A172 (cell line): ENCODE results near the gene FAM131C. TPM values are rescaled to one million over a fixed set of nuclear protein-coding genes. Genes with fewer than 3 reads are reported as not detected.
A peak's percentile ranks its signal among the peaks of the same experiment; 100 is the strongest.
"Not testable (repeated sequence)": the region's sequence is repeated elsewhere in the genome, so short reads cannot be mapped to it uniquely, and the experiment has no call there.

ENCODE experiments used
- DNase-seq: peaks from one replicate; pipeline ENCODE4 v3.0.0-alpha.2; 2015; ENCODE audit warnings: low spot score
- total RNA-seq: library from RNA; depleted of rRNA; stranded (reverse); fragments of >200 nt; shearing (Covaris generic); gene quantifications from 2 replicates; pipeline ENCODE4 v1.2.3, GENCODE V29; 2014

FAM131C gene
- total RNA-seq, 1 experiment from 2014 or later: 1.8 TPM

DNA sequence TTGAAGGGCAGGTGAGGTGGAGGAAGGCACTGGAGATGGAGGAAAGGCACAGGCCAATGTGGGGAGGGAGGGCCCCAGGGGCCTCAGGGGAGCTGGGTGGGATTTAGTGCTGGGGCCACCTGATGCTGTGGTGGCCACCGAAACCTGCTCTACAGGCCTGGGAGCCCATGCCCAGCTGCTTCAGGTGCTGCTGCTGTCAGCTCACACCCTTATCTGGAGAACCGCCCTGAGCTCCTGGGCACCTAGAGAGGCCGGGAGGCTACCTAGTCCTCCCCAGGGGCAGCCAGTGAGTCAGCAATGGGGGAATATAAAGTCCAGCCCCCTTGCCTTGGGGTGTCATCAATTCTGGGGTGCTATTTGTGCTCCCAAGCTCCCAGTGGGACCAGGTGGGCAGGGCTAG lies 12.2 kb downstream of the FAM131C start:
- no peak for DNase-seq

DNA sequence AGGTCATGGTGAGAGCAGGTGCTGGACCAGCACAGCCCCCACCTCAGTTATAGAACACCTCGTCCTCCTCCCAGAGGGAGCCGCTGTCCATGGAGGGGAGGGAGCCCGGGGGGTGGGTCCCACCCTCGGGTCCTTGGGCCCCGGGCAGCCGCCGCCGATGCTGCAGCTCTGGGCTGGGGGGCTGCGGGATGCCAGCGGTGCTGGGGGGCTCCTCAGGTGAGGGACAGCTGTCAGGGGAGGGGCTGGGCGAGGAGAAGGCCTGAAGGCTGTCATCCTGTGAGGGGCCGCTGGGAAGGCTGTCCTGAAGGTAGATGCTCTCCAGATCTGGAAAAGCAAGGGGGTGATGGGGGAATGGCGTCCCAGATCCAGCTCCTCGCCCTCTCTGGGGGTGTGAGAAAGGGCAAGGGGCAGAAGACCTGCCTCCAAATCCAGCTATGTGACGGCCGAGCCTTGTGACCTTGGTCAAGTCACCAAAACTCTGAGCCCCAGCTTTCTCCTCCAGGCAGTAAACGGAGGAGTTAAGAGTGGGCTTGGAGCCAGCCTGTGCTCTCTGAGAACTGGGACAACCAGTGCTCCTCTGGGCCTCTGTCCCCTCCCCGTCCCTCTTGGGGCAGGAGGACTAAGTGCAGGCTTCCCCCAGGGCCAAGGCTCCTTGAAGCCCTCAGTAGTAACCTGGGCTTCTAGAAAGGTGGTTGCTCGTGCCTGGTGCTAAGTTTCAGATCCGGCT lies 14.9 kb downstream of the FAM131C start:
- not testable (repeated sequence) for DNase-seq

DNA sequence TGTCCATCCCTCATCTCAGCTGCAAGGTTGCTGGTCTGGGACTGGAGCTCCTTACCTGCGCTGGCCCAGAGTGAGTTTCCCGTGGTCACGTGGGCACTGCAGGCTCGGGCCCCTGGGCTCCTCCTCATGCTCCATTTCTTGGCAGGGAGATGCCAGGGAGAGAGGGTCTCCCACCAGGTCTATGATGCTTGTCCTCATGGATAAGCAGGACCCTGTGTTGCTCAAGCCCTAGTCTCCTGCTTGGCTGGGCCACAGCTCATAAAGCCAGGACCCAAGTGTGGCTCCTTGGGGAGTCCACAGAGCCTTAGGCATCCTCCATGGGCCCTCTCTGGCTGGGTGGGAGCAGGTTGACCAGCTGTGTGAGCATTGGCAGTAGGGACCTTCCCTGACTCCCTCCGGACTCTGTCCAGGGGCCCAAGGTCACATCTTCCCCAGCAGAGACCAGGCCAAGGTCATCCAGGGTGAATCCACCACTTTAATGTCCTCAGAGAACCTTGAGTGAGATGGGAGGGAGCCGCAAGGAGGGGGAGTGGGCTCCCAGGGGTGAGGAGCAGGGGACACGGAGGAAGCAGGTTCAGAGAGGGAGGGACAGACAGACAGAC lies 16.0 kb downstream of the FAM131C start:
- not testable (repeated sequence) for DNase-seq

DNA sequence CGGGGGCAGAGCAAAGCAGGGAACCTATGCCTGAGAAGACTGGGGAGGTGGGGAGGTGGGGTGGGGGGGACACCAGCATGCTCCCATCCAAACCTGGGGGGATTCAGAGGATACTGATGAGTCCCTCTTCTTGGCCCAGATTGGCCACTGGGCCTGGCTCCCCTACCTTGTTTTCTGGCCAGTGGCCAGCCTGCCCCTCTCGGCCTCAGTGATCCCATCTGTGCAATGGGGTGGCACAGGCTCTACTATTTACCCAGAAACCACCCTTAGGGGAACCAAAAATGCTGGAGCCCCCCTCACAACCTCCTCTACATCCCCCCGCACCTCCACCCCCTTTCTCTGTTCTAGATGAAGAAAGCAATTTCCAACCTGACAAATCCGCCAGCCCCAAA lies 16.9 kb downstream of the FAM131C start:
- DNase-seq: not testable (repeated sequence)

DNA sequence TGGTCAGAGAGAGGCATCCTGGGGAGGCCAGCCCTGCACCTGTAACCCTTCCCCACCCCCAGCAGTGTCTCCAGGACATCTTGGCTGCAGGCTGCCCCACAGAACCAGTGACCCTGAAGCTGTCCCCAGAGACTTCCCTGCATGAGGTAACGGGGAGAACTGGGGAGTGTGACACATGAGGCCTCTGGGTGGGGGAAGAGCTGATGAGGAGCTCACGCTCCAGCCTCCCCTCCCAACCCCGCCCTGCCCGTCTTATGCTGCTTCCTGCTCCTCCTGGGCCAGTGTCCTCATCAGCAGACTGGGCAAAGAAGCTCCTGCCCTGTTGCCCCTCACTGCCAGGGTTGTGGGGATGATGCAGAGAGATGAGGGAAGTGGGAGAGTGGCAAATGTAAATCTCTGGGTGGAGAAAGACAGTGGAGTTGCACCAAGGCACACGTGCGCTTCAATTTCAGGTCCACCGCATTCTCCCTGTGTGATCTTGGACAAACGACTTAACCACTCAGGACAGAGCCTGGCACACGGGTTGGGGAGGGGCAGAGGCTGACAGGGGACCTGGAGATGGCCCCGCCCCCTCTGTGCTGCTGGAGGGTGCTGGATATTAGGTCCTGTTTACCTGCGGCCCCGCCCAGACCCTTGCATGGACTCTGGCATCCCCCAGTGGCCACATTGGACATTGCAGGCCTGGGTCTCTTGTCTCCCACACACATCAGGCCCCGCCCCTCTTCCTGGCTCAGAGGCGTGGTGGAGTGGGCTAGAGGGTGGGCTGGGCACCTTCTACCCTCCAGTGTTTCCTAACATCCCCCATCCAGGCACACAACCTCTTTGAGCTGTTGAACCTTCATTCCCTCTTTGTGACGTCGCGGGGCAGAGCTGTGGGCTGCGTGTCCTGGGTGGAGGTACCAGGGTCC lies 17.6 kb downstream of the FAM131C start:
- DNase-seq: peak; percentile 59

DNA sequence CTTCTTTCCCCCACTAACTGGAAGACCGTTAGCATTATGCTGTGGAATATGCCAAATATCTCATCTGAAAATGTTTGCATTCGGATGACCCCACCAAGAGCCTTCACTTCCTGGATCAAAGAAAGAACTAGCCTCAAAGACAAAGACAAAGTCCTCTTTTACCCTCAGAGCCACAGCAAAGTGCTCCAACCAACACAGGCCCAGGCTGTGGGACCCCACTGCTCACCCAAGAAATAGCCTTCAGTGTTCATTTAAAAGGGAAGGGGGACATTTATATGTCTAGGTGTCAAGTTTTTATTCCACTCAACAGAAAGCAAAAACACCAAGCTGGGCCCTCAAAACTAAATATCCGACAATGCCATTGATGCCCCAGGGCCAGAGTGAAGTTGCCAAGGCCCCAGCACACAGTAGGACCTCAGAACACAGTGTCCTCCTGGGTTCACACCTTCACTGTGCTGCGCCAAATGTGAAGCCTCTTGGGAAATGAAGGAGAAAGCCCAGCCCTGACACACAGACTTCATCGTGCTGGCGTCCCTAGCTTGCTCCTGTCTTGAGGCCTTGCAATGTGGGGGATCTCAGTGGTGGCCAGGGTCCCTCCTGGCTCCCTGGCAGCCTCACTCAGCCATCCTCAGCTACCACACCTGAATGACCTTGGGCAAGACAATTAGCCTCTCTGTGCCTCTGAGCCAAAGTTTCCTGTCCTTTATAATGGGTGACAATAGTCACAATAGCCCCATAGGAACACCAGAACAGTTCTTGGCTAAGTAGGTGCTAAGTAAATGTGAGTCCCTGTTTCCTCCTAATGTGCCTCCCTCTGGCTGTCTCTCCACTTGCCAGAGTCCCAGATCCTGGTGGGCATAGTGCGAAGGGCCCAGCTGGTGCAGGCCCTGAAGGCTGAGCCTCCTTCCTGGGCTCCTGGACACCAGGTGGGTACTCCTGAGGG lies 18.6 kb downstream of the FAM131C start:
- no peak for DNase-seq

DNA sequence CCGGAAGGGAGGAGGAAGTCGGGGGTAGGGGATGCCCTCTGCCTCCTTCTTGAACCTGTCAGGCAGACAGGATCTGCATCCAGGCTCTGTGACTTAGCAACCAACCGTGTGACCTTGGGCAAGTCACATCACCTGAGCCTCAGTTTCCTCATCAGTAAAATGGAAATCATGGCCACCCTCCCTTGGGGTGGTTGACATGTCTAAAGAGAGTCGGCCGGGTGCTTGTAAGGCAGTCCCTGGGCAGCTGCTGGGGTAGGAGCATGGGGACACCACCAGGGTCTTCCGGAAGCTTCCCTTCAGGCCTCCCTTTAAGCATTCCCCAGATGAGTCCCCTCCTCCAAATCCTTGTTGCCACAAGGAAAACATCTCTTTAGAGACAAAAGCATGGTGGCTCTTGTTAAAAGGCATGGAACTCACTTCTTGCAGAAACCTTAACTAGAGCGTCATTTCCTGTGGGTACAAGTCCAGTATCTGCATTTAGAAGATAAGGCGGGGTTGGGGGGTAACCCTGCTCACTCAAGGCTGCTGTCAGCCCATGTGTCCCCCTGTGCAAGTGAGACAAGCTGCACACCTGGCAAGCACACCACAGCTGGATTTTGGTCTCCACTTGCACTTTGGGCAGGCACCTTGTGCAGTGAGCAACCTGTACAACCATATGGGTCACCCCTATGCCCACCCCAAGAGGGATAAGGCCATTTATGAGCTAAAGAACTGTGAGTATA lies 19.5 kb downstream of the FAM131C start:
- DNase-seq: no peak

DNA sequence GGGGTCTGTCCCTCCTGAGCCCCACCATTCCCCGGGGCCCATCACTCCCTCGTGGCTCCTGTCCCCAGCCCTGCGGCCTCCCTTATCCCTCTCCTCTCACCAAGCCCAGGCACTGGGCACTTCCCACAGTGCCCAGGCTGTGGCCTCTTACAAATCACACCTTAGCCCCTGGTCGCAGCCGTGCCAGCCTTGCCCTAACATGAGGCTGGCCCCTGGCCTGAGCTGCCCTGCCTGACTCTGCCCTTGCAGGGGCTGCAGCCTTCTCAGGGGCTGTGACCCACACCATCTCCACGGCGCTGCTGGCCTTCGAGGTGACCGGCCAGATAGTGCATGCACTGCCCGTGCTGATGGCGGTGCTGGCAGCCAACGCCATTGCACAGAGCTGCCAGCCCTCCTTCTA lies 21.5 kb downstream of the FAM131C start:
- not testable (repeated sequence) for DNase-seq

DNA sequence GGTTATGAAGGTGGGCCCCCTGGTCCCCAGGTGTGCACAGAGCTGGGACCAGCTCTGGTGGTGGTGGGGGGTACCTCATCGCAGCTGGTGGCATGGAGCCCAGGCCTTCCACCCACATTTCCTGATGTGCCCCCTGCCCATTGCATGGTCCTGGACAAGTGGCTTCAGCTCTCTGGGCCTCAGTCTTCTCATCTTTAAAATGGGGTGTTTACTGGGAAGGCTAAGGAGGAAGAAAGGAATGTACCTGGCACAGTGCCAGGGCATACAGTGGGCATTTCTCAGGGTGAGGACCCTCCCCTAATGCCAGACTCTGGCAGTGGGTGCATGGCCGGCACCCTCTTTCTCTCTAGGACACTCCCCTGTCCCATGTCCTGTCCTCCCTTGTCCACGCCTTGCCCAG lies 22.4 kb downstream of the FAM131C start:
- DNase-seq: no peak

DNA sequence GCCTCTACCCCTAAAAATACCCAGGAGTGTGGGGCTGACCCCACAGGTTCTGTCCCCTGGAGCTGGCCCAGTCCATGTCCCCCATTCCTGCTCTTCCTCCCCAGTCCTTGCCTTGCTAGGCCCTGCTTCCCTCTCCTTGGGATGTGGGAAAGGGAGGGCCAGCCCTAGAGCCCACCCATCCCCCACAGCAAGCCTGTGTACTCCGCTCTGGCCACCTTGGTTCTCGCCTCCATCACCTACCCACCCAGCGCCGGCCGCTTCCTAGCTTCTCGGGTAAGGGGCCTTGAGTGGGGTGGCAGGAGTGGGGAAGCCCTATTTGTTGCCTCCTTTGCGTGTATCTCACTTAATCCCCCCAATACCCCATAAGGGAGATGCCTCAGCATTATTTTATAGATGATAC lies 23.1 kb downstream of the FAM131C start:
- DNase-seq: no peak

DNA sequence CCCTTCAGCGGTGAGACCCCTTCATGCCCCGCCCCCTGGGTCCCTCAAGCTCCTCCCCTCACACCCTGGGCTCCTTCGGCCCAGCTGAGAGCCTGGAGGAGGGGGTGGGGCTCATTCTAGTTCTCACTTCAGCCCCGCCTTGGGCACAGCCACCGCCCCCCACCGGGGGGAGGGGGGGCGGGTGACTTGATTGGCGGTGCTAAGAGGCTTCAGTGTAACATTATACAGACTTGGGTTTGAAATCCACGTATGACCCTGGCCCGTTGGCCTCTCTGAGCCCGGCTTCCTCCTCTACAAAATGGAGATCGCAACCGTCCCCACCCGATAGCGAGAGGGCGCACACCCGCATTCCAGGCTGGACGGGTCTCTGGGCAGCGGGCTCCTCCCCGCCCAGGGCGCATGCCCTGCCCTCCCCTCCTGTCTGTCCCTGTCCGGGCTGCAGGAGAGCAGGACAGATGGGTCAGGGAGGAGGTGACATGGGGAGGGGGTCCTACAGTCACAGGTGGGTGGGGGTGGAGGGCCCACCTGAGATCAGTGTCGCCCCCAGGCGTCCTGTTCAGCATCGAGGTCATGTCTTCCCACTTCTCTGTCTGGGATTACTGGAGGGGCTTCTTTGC lies 24.8 kb downstream of the FAM131C start:
- DNase-seq: no peak

DNA sequence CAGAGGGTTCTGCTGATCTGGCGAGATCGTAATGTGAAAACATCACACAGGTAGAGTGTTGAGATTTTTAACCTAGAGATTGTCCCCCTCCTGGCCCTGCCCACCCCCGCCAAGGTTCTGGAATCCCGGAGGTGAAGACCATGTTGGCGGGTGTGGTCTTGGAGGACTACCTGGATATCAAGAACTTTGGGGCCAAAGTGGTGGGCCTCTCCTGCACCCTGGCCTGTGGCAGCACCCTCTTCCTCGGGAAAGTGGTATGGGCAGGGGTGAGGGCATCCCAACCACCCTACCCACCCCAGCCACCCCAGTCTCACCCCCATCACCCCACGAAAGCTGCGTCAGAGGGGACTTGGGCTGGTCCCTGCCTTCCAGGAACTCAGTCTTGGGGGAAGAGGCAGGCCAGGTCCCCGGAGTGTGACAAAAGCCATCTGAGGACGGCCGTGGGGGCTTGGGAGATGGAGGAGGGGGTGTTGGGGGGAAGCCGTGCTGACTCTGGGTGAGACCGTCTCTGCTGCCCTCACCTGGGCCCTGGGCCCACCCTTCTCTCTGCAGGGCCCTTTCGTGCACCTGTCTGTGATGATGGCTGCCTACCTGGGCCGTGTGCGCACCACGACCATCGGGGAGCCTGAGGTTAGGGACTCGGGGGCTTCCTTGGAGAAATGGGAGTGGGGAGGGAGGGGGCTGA lies 25.5 kb downstream of the FAM131C start:
- no peak for DNase-seq

DNA sequence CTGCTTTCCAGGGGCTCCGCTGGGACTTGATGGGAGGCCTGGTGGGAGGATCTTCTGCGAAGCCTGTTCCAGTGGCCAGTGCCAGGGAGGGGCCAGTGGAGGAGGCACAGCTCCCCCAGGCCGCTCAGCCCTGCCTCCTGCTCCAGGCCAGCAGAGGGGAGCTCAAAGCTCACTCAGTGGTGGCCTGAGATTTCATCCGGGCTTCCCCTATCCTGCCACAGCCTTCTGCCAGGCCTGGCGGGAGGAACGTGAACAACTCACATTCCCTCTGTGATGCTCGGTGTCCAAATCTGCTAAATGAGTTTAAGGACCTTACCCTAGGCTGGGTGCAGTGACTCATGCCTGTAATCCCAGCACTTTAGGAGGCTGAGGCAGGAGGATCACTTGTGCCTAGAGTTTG lies 26.6 kb downstream of the FAM131C start:
- peak; percentile 13 for DNase-seq

DNA sequence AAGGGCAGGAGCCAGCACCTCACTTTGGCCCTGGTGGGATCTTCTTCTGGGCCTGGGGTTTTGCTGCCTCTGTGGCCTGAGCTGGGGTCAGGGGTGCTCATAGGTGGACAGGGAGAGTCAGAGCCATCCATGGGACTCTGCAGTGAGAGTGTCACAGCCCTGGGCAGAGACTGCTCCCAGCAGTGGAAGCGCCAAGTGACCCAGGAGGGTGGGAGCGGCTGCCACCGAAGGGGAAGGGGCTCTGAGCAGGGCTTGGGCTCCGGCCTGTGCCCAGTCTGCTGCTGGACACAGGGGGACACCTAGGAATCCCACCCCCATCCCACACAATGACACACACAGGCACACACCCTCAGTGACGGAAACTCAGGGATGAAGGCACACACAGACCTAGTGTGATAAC lies 29.5 kb downstream of the FAM131C start:
- no peak for DNase-seq

DNA sequence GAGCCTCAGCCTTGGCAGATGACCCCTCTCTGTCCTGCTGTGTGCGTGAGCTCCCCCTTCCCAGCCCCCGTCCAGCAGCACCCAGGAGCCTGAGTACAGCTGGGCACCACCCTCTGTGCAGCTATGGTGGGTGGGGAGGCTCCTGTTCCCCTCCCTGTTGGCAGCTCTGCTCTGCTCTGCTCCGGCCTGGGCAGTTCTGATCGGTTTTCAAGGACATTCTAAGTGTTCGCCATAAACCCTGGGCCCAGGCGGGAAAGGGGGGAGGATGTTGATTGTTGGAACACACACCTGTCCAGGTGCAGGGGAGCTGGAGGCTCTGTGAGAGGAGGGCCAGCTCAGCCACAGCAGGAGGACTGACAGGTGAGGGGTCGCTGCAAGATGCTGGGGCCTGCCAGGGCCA lies 29.9 kb downstream of the FAM131C start, which contains the start of gene CLCNKB:
TSS of gene CLCNKB (plus strand) at position 262 of the 400 bp plus-strand sequence. CDS start 711 bp downstream, outside the sequence.
- no peak for DNase-seq

DNA sequence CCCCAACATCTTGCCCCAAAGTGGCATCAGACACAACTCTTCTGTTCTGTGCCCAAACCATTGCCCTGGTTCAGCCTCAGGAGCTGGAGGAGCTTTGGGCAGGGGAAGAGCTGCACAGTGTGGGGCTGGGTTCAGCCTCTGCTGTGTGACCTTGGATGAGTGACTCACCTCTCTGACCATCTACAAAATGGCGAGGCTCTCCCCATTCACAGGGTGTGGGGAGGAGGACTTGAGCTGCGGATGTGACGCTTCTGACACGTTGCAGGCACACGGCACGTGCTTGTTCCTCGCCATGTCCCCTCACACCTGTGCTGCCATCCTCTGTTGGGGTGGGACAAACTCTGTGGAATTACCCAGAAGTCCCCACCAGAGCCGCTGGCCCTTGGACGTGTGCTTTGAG lies 30.8 kb downstream of the FAM131C start:
- DNase-seq: not testable (repeated sequence)

DNA sequence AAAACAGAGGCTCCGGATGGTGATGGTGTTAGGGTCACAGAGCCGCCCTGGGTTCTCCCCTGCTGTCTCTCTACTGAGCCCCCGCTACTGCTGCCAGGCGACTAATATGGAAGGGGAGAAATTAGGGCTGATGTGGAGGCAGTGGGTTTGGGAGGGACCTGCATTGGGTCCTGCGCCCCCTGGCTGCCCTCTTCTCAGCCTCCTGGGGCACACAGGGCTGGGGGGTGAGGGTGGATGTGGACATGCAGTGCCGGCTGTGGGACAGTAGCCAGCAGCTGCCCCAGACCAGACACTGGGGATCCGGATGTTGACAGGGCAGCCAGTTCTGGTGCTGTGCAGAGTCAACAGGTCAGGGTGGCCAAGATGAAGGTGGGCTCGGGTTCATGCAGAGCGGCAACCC lies 31.4 kb downstream of the FAM131C start:
- no peak for DNase-seq

DNA sequence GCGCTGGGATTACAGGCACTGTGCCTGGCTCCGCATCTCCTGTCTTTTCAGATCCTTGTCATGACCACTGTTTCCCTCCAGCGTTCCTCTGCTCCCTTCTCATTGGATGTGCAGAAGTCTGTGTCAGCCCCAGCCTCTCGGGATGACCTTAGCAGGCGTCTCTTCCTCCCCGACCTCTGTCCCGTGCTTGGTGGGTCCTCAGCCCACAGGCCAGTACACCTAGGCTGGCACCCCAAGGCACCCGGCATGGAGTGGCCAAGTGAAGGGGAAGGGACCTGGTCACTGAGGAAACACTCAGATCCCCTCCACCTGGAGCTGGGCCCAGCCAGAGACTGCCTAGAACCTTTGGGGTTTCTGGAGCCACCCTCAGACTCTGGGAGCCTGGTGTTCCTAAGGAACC lies 32.3 kb downstream of the FAM131C start:
- DNase-seq: no peak

DNA sequence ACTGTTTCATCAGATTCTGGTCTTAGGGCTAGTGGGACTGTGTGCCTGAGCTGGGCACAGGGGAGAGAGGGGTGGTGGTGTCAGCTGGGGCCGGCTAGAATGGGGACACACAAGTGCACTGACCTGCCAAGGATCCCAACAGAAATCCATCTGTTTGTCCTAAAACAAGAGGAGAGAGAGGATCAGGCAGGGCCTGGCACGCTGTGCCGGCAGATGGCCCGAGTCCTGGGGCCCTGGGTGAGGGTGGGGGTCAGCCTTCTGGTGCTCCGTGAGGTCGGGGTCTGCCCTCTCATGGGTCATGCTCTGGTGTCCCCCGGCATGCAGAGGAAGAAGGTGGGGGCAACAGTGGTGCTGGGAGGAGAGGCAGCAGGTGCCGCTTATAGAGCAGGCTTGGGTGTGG lies 33.6 kb downstream of the FAM131C start:
- DNase-seq: not testable (repeated sequence)

DNA sequence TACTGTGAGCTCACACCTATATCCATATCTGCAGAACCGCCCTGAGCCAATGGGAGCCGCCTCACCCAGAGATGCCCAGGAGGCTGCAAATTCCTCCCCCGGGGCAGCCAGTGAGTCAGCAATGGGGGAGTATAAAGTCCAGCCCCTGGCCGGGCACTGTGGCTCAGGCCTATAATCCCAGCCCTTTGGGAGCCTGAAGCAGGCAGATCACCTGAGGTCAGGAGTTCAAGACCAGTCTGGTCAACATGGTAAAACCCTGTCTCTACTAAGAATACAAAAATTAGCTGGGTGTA lies 34.9 kb downstream of the FAM131C start:
- DNase-seq: no peak
